AG04450 (cell line): Measurements from ENCODE around the gene GPAT2. TPM values are rescaled to one million over a fixed set of nuclear protein-coding genes. Genes with fewer than 3 reads are reported as not detected.
A peak's percentile ranks its signal among the peaks of the same experiment; 100 is the strongest.
"Not testable (repeated sequence)": the region's sequence is repeated elsewhere in the genome, so short reads cannot be mapped to it uniquely, and the experiment has no call there.

ENCODE experiments used
- CTCF ChIA-PET: fragments of 300-600, 350-600 bp; formaldehyde crosslinking; extraction: SDS; loops from one replicate; lab custom pipeline; 2022; ENCODE audit warnings: antibody characterized with exemption, inconsistent platforms; lab: Charles Lee
- POLR2A ChIA-PET: fragments of 350-600 bp; formaldehyde crosslinking; extraction: SDS; loops from one replicate; lab custom pipeline; 2021; ENCODE audit warnings: antibody characterized with exemption, inconsistent platforms; lab: Yijun Ruan, JAX
- DNase-seq: peaks from one replicate; pipeline ENCODE4 v3.0.0-alpha.2; 2011; ENCODE audit warnings: low read depth, low spot score
- H3K27ac ChIP-seq: one replicate; pipeline ENCODE4 v1.5.1; 2012; ENCODE audit warnings: low read depth, low read length, control low read depth
- H3K27me3 ChIP-seq: one replicate; pipeline ENCODE4 v1.6.0; 2012; ENCODE audit warnings: low read length; ENCODE audit not compliant: control insufficient read depth, insufficient read depth
- H3K4me3 ChIP-seq: 2 replicates; pipeline ENCODE4 v1.5.1; 2011; ENCODE audit warnings: mild to moderate bottlenecking, low read depth, low read length, control low read depth
- H3K9me3 ChIP-seq: 2 replicates; pipeline ENCODE4 v1.5.1; 2012; ENCODE audit warnings: low read length; ENCODE audit not compliant: control insufficient read depth, insufficient read depth
- CTCF ChIP-seq: IDR thresholded peaks from 2 replicates; pipeline ENCODE4 v1.5.1; 2011; ENCODE audit warnings: low read depth, low read length, control low read depth, inconsistent platforms
- polyA plus RNA-seq: library from polyadenylated mRNA; depleted of rRNA; stranded (reverse); fragments of >200 nt; gene quantifications from 2 replicates; pipeline ENCODE4 v1.2.3, GENCODE V29; 2011

GPAT2 gene
- polyA plus RNA-seq, 1 experiment, result 0.10 TPM

- H3K9me3 ChIP-seq, H3K27me3 ChIP-seq, H3K4me3 ChIP-seq, DNase-seq, H3K27ac ChIP-seq, POLR2A ChIA-PET: not testable (repeated sequence)
- CTCF ChIA-PET, result interaction anchor here (0.6 kb wide), 1 partner anchor 107 kb away, joined by 4 read pairs; no protein-coding TSS in a partner anchor
- TF ChIP-seq CTCF, result peak; percentile 32
Observed at GRCh38 chr2:96011129-96011455, 23.6 kb downstream of the GPAT2 start.

GRCh38 chr2:96010320-96011128 lies 24.2 kb downstream of the GPAT2 start:
- CTCF ChIA-PET, result interaction anchor here (0.6 kb wide), 1 partner anchor 107 kb away, joined by 4 read pairs; no protein-coding TSS in a partner anchor
- DNase-seq, H3K27ac ChIP-seq, POLR2A ChIA-PET, H3K9me3 ChIP-seq: not testable (repeated sequence)
- Histone ChIP-seq H3K4me3 (peak overlapping the region; percentile 50), H3K27me3 (peaks cover 10% of the 10 kb centered on the region)

- peak overlapping the region; percentile 50 for H3K4me3 ChIP-seq
- CTCF ChIA-PET, result interaction anchor here (0.9 to 1.5 kb wide), 2 partner anchors 13 to 17 kb away, joined by 3 to 5 read pairs; no protein-coding TSS in a partner anchor
- H3K27ac ChIP-seq, POLR2A ChIA-PET, DNase-seq, H3K9me3 ChIP-seq: not testable (repeated sequence)
- peaks cover 10% of the 10 kb centered on the region for H3K27me3 ChIP-seq
Observed at GRCh38 chr2:96009833-96010232, 24.9 kb downstream of the GPAT2 start.

- CTCF ChIA-PET, H3K4me3 ChIP-seq, POLR2A ChIA-PET, H3K27ac ChIP-seq, DNase-seq, H3K9me3 ChIP-seq: not testable (repeated sequence)
- peaks cover 10% of the 10 kb centered on the region for H3K27me3 ChIP-seq
Observed at GRCh38 chr2:96008051-96008450, 26.7 kb downstream of the GPAT2 start.

GRCh38 chr2:96006248-96006647 lies 28.5 kb downstream of the GPAT2 start:
- CTCF ChIA-PET, H3K27ac ChIP-seq, H3K4me3 ChIP-seq, DNase-seq, POLR2A ChIA-PET, H3K9me3 ChIP-seq: not testable (repeated sequence)
- peaks cover 10% of the 10 kb centered on the region for H3K27me3 ChIP-seq

- Histone ChIP-seq H3K27ac (peak overlapping the region; percentile 78), H3K4me3 (peak overlapping the region; percentile 62)
- H3K9me3 ChIP-seq, H3K27me3 ChIP-seq, DNase-seq: not testable (repeated sequence)
- ChIA-PET POLR2A (interaction anchor here (0.6 kb wide), 1 partner anchor 768 kb away, joined by 4 read pairs; no protein-coding TSS in a partner anchor), CTCF (interaction anchor here (0.6 to 2.1 kb wide), 28 partner anchors 8 to 563 kb away, joined by 3 to 39 read pairs (median 5); partner anchors contain the start of genes ADRA2B and CIAO1)
- TF ChIP-seq CTCF, result peak; percentile 69
Observed at GRCh38 chr2:95992520-95993272, 42.0 kb downstream of the GPAT2 start.

GRCh38 chr2:95992102-95992501 lies 42.6 kb downstream of the GPAT2 start:
- DNase-seq, POLR2A ChIA-PET, H3K27ac ChIP-seq, H3K27me3 ChIP-seq, H3K9me3 ChIP-seq: not testable (repeated sequence)
- CTCF ChIA-PET, result interaction anchor here (0.6 to 2.1 kb wide), 28 partner anchors 9 to 564 kb away, joined by 3 to 39 read pairs (median 5); partner anchors contain the start of genes ADRA2B and CIAO1
- H3K4me3 ChIP-seq, result peak overlapping the region; percentile 62

- POLR2A ChIA-PET, H3K27me3 ChIP-seq, DNase-seq, H3K9me3 ChIP-seq: not testable (repeated sequence)
- peak within 1 kb of the TSS; percentile 78 for H3K27ac ChIP-seq
- CTCF ChIA-PET, result interaction anchor here (1.5 to 2.1 kb wide), 4 partner anchors 10 to 183 kb away, joined by 9 to 39 read pairs (median 16); partner anchors contain the start of gene ADRA2B
- H3K4me3 ChIP-seq, result peak within 1 kb of the TSS; percentile 84
Observed at GRCh38 chr2:95991351-95992094, 43.2 kb downstream of the GPAT2 start, which contains the start of gene ANKRD36C. Gene ANKRD36C (minus strand): TSS chr2:95991824. CDS start chr2:95991708, 116 bp downstream.

GRCh38 chr2:95990884-95991283 lies 43.8 kb downstream of the GPAT2 start:
- H3K27me3 ChIP-seq, H3K9me3 ChIP-seq, POLR2A ChIA-PET, CTCF ChIA-PET, DNase-seq, H3K27ac ChIP-seq: not testable (repeated sequence)
- peak overlapping the region; percentile 50 for H3K4me3 ChIP-seq
